GM23338 (cell line): ENCODE measurements around the gene PGLYRP1. TPM values are rescaled to one million over a fixed set of nuclear protein-coding genes. Genes with fewer than 3 reads are reported as not detected.

Experiments
- ATAC-seq: fragments of 200-7000 bp; cut with Tn5 transposase; 3 replicates; pipeline ENCODE4 v1.9.1; 2020
- DNase-seq: peaks from one replicate; pipeline ENCODE4 v3.0.0-alpha.2; 2015; ENCODE audit warnings: low spot score
- H2AFZ ChIP-seq: fragments of 200-600 bp; sonication (generic); 2 replicates; pipeline ENCODE4 v1.8.0; 2016; ENCODE audit warnings: antibody characterized with exemption, mild to moderate bottlenecking, moderate library complexity
- H3F3A ChIP-seq: fragments of 200-600 bp; sonication (generic); replicated peaks from 2 replicates; pipeline ENCODE4 v1.8.0; 2017; ENCODE audit warnings: antibody characterized with exemption, mixed run types, low read depth
- H3K27ac ChIP-seq: fragments of 200-600 bp; sonication (generic); 2 replicates; pipeline ENCODE4 v1.6.1; 2016; ENCODE audit warnings: low read depth
- H3K27me3 ChIP-seq: fragments of 200-600 bp; sonication (generic); 2 replicates; pipeline ENCODE4 v1.8.0; 2016; ENCODE audit warnings: mild to moderate bottlenecking, mixed run types, moderate library complexity; ENCODE audit not compliant: insufficient read depth
- H3K36me3 ChIP-seq: fragments of 200-600 bp; sonication (generic); 2 replicates; pipeline ENCODE4 v1.8.0; 2016; ENCODE audit warnings: mild to moderate bottlenecking; ENCODE audit not compliant: insufficient read depth
- H3K4me1 ChIP-seq: fragments of 200-600 bp; sonication (generic); 2 replicates; pipeline ENCODE4 v1.8.0; 2016; ENCODE audit warnings: mild to moderate bottlenecking, moderate library complexity; ENCODE audit not compliant: insufficient read depth
- H3K4me2 ChIP-seq: fragments of 200-600 bp; sonication (generic); 2 replicates; pipeline ENCODE4 v1.7.1; 2017; ENCODE audit warnings: mixed run types
- H3K4me3 ChIP-seq: fragments of 200-600 bp; sonication (generic); 2 replicates; pipeline ENCODE4 v1.6.1; 2016; ENCODE audit warnings: mixed run types
- H3K79me2 ChIP-seq: fragments of 200-600 bp; sonication (generic); replicated peaks from 2 replicates; pipeline ENCODE4 v1.8.0; 2017; ENCODE audit warnings: mild to moderate bottlenecking; ENCODE audit not compliant: insufficient read depth
- H3K9me2 ChIP-seq: fragments of 200-600 bp; sonication (generic); 2 replicates; pipeline ENCODE4 v1.8.0; 2017; ENCODE audit not compliant: insufficient read depth
- H4K20me1 ChIP-seq: fragments of 200-600 bp; sonication (generic); replicated peaks from 2 replicates; pipeline ENCODE4 v1.8.0; 2017; ENCODE audit warnings: mild to moderate bottlenecking; ENCODE audit not compliant: insufficient read depth
- H3K27ac Mint-ChIP-seq: 2 replicates; pipeline ENCODE4 v1.8.0; 2020; ENCODE audit warnings: inconsistent platforms, mild to moderate bottlenecking, moderate library complexity, mixed read lengths
- H3K27me3 Mint-ChIP-seq: 3 replicates; pipeline ENCODE4 v1.8.0; 2022; ENCODE audit warnings: low read depth, mild to moderate bottlenecking, moderate library complexity, mixed read lengths, inconsistent platforms; ENCODE audit not compliant: insufficient read depth, poor library complexity
- H3K36me3 Mint-ChIP-seq: 3 replicates; pipeline ENCODE4 v1.8.0; 2021; ENCODE audit warnings: low read depth, mild to moderate bottlenecking, inconsistent platforms, moderate library complexity, mixed read lengths
- H3K4me1 Mint-ChIP-seq: 3 replicates; pipeline ENCODE4 v1.8.0; 2020; ENCODE audit warnings: mild to moderate bottlenecking, inconsistent platforms, mixed read lengths
- H3K4me3 Mint-ChIP-seq: 3 replicates; pipeline ENCODE4 v1.8.0; 2021; ENCODE audit warnings: moderate library complexity, mild to moderate bottlenecking, inconsistent platforms, mixed read lengths
- H3K9me3 Mint-ChIP-seq: 3 replicates; pipeline ENCODE4 v1.8.0; 2020; ENCODE audit warnings: moderate library complexity, mild to moderate bottlenecking, inconsistent platforms, mixed read lengths
- ETS1 ChIP-seq: IDR thresholded peaks from 2 replicates; pipeline ENCODE4 v1.6.1; 2016; ENCODE audit warnings: antibody characterized with exemption
- EZH2phosphoT487 ChIP-seq: fragments of 200-600 bp; sonication (generic); IDR thresholded peaks from one replicate; pipeline ENCODE4 v1.8.1; 2018; ENCODE audit warnings: antibody characterized with exemption; ENCODE audit not compliant: unreplicated experiment
- POLR2AphosphoS5 ChIP-seq: IDR thresholded peaks from 2 replicates; pipeline ENCODE4 v1.6.1; 2016; ENCODE audit warnings: antibody characterized with exemption, low read depth
- ZNF331 ChIP-seq: fragments of 250-450 bp; sonication (Bioruptor Pico); IDR thresholded peaks from 2 replicates; pipeline ENCODE4 v1.5.0; 2020; ENCODE audit warnings: low read depth, mild to moderate bottlenecking, moderate library complexity
- ZNF462 ChIP-seq: fragments of 250-450 bp; sonication (Bioruptor Pico); IDR thresholded peaks from 2 replicates; pipeline ENCODE4 v1.5.0; 2020; ENCODE audit warnings: mild to moderate bottlenecking, moderate library complexity
- polyA plus RNA-seq: library from polyadenylated mRNA; unstranded; fragments of >200 nt; fragmentation: Nextera tagmentation; extraction: Ambion mirVana; gene quantifications from 2 replicates; pipeline ENCODE4 v1.2.1, GENCODE V29; 2016
- total RNA-seq: library from RNA; depleted of rRNA; stranded (reverse); fragments of >200 nt; shearing (Covaris generic); gene quantifications from 2 replicates; pipeline ENCODE4 v1.2.3, GENCODE V29; 2014

PGLYRP1 gene
- total and polyA plus RNA-seq, 2 experiments from 2014 or later: not detected

- H3K27ac ChIP-seq: no peak overlapping the region
- ATAC-seq (no peak), DNase-seq (no peak)
- H2AFZ ChIP-seq: no peak overlapping the region
- H3K27me3 ChIP-seq: no peaks in the 10 kb centered on the region
- H3K27me3 Mint-ChIP-seq: peaks cover 1% of the 10 kb centered on the region
- no peak overlapping the region for H3K4me3 ChIP-seq
- H3F3A ChIP-seq: no peaks in the 10 kb centered on the region
- peaks cover 5% of the 10 kb centered on the region; the same call in 1 of the 2 replicates for H4K20me1 ChIP-seq
- no peak overlapping the region for H3K4me2 ChIP-seq
- H3K4me3 Mint-ChIP-seq: no peak overlapping the region
- H3K79me2 ChIP-seq: 0 out of 2 replicates have a peak, but pooled peaks cover 10% of the 10 kb centered on the region
- no peaks in the 10 kb centered on the region for H3K9me2 ChIP-seq
- H3K36me3 Mint-ChIP-seq: peaks cover 24% of the 10 kb centered on the region
- H3K4me1 ChIP-seq: no peaks in the 10 kb centered on the region
- TF ChIP-seq ZNF462 (CRISPR knock-in tag) (no peak), ZNF331 (CRISPR knock-in tag) (no peak), POLR2AphosphoS5 (no peak), ETS1 (no peak), EZH2phosphoT487 (no peak)
- no peak overlapping the region for H3K27ac Mint-ChIP-seq
- H3K9me3 Mint-ChIP-seq: no peaks in the 10 kb centered on the region
- H3K4me1 Mint-ChIP-seq: no peaks in the 10 kb centered on the region
- no peaks in the 10 kb centered on the region for H3K36me3 ChIP-seq
Measured at GRCh38 chr19:46006411-46006810, 16.4 kb downstream of the PGLYRP1 start.
